ENCODE measurements around the gene TRPM1.

The TRPM1 gene

DNA sequence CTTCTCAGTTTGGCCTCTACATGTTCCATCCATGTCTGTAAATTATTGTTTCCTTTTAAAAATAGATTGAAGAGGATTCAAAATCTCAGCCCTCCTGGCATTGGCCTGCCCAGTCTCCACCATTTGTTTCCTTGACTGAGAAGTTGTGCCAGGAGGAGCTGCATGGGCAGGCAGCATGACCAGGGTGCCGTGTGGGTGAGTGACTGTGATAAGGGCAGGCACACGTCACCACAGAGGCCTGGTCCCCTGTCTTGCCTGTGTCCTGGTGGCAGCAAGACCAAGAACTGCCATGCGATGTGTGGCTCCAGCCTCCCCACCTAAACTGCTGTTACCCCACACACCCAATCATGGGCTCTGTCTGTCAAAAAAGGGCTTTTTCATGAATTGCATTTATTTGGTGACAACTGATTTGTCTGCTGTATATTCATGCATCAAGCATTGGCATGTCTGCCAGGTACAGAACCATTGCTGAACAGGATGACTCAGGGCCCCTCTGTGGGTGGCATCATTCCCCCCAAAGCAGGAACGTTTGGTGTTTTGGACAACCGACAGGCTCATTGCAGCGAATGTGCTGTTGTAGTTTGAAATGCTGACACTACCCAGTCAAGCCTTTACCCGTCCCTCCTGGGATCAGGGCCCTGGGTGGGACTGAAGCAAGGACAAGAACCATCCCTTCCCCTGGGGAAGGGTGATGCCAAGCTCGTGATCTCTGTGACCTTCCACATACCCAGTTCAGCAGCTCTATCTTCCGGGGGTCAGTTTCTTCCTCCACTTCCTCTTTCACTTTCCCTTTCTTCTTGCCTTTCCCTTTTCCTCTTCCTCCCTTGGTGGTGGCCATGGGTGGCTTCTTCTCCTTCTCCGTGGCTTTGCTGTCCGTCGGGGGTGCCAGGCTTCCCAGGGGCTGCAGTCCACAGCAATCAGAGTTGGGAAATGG, 51.6 kb downstream of the TRPM1 start:
- DNase-seq (ENCODE audit: low read depth): no peak

- DNase-seq (ENCODE audit: low read depth): no peak
Measured at GRCh38 chr15:31049111-31049510, 52.4 kb downstream of the TRPM1 start.

DNA sequence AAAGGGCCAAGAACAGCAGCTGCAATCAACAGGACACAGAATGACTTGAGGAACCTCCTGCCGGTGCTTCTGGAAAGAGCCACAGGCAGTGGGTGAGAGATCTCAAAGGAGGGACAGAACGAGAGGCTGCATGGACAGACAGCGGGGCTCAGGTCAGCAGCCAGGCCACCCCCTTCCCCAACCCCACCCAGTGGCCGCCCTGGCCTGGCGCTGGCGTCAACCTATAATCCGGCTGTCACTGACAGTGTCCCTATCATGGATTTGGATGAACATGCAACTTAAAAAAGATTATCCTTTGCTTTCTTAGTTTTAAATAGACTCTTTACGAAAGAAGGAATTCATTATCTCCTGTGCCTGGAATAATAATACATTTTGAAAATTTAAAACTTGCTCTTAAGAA, 54.1 kb downstream of the TRPM1 start:
- no peak for DNase-seq (ENCODE audit: low read depth)

DNA sequence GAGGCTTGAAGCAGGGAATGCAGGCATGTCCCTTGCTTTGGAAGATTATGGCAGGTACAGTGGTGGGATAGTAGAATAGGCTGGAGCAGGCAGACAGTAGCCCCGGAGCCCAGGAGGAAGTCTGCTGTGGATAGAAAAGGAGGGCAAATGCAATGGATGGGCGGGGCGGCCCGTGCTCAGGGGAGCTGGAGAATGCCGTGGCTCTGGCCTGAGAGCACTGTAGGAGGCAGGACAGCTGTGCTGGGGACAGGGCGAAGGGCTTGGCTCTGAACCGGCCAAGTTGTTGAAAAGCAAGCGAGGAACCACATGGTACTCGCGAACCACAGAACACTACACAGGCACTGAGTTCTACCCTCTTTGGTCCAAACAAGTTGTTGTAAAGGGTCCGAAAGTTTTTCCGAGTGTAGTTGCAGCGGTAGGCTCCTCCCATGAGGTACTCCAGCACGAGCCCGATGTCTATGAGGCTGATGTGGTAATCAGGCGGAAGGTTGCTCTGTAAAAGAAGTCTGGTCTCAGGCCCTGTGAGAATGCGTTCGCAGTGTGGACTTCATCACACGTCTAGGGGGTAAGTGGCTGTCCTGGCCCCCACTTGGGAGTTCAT, 54.7 kb downstream of the TRPM1 start:
- DNase-seq (ENCODE audit: low read depth): no peak

DNA sequence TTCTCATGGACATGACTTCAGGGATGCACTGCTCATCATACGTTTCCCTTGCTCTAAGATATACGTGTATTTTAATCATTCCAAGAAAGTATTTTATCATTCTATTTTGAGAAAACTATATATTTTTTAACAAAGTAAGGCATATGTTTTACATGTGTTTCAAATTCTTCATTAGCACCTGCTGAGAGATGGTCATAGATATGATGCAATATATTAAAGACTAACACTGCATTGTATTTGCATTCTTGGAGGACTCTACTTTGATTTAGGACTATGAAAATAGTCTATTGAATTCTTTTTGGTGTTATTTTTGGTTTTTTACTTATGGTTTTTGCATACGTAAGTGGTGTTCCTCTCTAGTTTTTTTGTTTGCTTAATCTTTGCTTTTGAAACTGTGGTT, 55.9 kb downstream of the TRPM1 start:
- no peak for DNase-seq (ENCODE audit: low read depth)

DNA sequence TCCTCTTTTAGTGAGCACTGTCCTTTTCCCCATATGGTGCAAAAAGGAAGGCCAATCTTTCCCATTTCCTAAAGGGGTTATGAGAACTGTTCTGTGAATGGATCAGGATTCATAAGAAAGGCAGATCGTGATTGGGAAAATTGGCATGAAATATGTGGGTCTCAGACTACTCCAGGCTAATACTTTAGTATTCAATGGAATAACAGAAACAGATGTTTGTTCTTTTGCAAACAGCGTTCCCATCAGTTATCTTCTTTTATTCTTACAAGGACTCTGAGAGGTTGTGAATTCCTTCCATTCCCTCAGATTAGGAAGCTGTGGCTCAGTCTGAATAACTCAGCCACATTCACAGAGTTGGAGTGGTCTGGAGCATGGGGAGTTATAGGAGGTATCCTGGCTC, 58.8 kb downstream of the TRPM1 start:
- no peak for DNase-seq (ENCODE audit: low read depth)

- no peak for DNase-seq (ENCODE audit: low read depth)
Measured at GRCh38 chr15:31041610-31042009, 59.9 kb downstream of the TRPM1 start.

DNA sequence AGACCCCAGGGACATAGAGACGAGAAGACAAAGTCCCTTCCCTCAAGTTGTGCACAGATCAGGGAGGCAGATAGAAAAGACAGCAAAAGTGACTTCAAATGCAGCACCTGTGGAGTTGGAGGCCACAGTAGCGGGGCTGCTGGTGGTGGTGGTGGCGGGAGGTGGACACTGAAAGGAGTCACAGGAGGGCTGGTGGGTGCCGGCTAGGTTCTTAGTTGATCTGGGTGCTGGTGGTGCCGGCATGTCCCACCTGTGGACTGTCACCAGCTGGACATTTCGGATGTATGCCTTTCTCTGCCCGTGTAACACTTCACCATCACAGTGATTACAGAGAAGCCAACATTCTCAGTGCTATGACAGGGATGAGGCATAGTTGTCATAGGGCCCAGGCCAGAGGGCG, 60.9 kb downstream of the TRPM1 start:
- DNase-seq (ENCODE audit: low read depth): no peak

DNA sequence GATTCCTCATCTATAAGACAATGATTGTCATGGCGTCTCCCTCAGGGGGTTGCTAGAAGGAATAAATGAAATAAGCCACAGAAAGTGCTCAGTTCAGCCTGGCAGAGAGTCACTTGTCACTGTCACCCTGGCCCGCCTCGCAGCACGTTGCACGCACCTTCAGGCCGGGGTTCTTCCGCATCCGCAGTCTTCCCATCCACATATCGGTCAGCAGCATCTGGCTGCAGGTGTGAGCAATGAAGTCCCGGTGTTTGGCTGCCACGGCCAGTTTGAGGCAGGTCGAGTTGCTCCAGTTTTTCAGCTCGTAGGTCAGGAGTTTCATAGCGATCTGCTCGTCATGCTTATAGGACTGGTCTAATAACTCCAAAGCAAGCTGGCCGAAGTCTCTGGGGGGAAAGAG, 61.6 kb downstream of the TRPM1 start:
- DNase-seq (ENCODE audit: low read depth): no peak

DNA sequence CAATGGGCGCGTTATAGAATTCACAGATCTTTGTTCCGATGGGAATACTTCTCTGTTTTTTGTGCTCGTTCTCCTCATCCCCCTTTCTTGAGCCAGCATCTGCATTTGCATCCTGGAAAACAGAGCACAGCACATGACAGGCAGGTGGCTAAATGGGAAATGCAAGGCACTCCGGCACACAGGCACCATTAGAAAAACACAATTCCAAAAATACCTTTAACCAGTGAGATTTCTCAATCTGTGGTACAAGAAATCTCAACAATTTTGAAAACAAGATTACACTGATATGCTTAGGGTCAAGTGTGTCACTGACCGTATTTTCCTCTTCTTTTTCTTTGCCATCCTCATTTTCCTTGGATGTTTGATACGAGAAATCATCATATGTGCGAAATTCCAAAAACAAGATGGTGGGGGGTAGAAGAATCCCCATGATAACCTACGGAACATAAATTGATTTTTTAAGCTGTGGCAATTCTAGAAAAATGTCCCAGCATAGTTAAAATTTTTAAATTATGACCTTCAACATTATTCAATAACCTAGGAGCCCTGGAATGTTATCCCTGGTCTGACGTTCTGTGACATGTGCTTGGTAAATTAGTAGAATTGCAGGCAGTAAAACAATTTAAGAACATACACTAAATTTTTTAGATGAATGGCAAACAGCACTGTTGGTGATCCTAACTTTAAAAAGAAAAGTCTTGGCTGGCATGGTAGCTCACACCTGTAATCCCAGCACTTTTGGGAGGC, 63.6 kb downstream of the TRPM1 start:
- no peak for DNase-seq (ENCODE audit: low read depth)

DNA sequence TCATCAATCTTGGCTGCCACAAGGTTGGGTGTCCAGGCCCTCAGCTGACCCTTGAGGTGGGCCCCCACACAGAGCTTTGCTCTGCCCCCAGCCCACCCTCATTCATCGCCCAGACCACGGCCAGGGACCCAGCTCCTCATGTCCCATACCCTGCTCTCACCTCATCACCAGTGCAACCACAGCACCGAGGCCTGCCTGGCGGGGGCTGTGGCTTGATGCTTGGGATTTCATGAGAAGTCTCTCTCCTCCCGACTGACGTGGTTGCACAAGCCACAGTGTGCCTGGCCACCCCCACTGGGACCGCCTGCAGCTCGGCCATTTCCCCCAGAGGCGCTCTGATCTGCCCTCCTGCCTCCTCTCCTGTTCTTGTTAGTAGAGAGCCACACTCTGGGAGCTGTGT, 64.7 kb downstream of the TRPM1 start:
- DNase-seq (ENCODE audit: low read depth): no peak

DNA sequence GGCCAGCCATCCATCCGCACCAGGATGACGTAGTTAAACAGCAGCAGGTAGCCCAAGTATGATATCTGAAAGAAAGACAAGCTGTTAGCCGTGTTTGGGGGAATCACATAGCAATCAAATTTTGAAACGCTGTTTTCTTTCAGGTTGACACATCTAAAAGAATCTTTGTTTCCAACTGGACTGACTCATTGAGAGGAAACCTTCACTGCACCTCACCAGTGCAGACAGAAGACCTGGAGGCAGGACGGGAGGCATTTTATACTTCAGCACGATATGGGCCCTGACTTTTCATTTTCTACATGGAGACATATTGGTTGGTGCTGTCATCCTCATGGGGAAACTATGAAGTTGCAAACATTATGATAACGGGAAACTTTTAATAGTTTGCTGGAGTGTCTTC, 65.9 kb downstream of the TRPM1 start:
- no peak for DNase-seq (ENCODE audit: low read depth)

- no peak for DNase-seq (ENCODE audit: low read depth)
Measured at GRCh38 chr15:31034152-31034551, 67.4 kb downstream of the TRPM1 start.

- no peak for DNase-seq (ENCODE audit: low read depth)
Measured at GRCh38 chr15:31032961-31033371, 68.6 kb downstream of the TRPM1 start.

- no peak for DNase-seq (ENCODE audit: low read depth)
Measured at GRCh38 chr15:31031471-31032067, 70.0 kb downstream of the TRPM1 start.

- no peak for DNase-seq (ENCODE audit: low read depth)
Measured at GRCh38 chr15:31027910-31028578, 73.5 kb downstream of the TRPM1 start.

DNA sequence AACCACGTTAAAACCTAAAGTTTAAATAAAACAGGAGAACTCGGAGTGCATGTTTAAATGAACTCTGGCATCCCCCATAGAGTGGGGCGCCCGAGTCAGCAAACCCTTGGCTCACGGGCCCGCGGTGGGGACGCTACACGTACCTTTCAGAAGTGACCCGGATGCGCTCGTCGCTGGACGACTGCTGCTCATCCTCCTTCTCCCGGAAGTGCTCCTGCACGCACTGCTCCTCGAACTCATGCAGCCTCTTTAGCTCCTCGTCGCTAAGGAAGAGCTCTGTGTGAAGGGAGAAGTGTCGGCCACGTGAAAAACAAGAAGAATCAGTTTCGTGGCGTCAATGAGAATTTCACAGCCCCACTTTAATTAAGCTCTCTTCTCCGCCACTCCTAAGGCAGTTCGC, 75.5 kb downstream of the TRPM1 start:
- no peak for DNase-seq (ENCODE audit: low read depth)

DNA sequence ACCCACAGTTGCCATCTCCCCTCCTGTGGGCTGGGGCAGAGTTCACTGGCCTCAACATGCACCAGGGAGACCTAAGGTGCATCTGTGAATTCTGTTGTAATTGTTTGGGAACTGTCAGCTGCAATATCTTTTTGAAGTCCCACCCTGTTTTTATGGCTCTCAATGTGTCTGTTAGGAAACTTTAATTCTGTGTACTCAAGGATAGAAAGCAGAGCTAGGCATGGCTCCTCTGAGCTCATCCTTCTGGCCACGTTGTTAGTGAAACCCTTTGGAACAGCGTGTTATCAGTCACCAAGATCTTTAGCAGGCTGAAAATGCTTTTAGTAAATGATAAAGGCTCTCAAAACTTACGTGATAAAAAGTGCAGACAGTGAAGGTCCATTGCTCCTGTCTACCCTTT, 76.5 kb downstream of the TRPM1 start:
- DNase-seq (ENCODE audit: low read depth): no peak

GRCh38 chr15:31024330-31024729, 77.2 kb downstream of the TRPM1 start:
- no peak for DNase-seq (ENCODE audit: low read depth)

DNA sequence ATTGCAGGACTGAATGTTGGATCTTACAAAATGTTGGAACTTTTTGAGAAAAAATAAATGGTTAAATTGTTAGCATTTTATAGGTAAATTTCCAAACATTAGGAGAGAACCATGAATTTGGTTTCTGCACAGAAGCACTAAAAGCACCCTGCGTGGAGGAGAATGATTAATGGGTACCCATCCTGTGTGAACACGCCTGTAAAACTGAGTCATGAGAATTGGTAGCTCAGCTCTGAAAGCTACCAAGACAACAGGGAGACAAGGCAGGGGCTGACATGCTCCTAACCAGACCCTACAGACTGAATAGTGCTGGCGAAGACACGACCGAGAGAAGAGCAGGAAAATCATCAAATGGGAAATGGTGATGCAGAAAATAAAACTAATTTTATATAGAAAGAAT, 77.7 kb downstream of the TRPM1 start:
- DNase-seq (ENCODE audit: low read depth): no peak

DNA sequence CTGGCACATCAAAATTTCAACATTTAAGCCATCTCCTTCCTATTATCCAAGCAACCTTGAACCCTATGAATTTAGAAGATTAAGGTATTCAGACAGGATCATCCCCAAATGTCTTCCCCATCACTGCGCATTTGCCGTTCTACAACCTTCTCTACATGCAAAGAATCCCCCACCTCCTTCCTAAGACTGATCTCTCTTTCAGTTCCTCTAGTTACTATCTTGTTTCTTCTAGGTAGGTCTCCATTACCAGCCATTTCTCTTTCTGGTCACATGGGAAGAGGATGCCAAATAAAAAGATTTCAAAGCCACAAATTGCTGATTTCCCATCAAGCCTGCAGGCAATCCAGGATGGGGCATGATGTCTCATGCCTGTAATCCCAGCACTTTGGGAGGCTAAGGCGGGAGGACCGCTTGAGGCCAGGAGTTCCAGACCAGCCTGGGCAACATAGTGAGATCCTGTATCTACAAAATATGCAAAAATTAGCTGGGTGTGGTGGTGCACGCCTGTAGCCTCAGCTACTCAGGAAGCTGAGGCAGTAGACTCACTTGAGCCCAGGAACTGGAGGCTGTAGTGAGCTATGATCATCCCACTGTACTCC, 80.4 kb downstream of the TRPM1 start:
- no peak for DNase-seq (ENCODE audit: low read depth)

GRCh38 chr15:31020542-31020941, 81.0 kb downstream of the TRPM1 start:
- no peak for DNase-seq (ENCODE audit: low read depth)

All from activated gamma-delta T cell treated with anti-CD3 and anti-CD28 coated beads, Interleukin-2, amount 50 U/mL, for 16 hours (primary cell).